MM.1S (cell line): Measurements from ENCODE around the gene PCED1B.

Experiments
- DNase-seq: peaks from one replicate; pipeline ENCODE4 v3.0.0-alpha.2; 2015
- H2AFZ ChIP-seq: fragments of 300-600 bp; sonication (generic); 2 replicates; pipeline ENCODE4 v1.6.0; 2016; ENCODE audit warnings: antibody characterized with exemption, low read length
- H3F3A ChIP-seq: fragments of 300-600 bp; sonication (generic); 2 replicates; pipeline ENCODE4 v1.6.1; 2016; ENCODE audit warnings: mild to moderate bottlenecking, antibody characterized with exemption, low read length, moderate library complexity, mixed read lengths; ENCODE audit not compliant: insufficient read depth
- H3K27ac ChIP-seq: fragments of 300-600 bp; sonication (generic); 2 replicates; pipeline ENCODE4 v1.5.1; 2016; ENCODE audit warnings: mild to moderate bottlenecking, low read length
- H3K27me3 ChIP-seq: fragments of 300-600 bp; sonication (generic); replicated peaks from 2 replicates; pipeline ENCODE4 v1.6.0; 2016; ENCODE audit warnings: low read length; ENCODE audit not compliant: insufficient read depth
- H3K36me3 ChIP-seq: fragments of 300-600 bp; sonication (generic); replicated peaks from 2 replicates; pipeline ENCODE4 v1.6.1; 2016; ENCODE audit warnings: mild to moderate bottlenecking, low read length, mixed read lengths; ENCODE audit not compliant: insufficient read depth
- H3K4me1 ChIP-seq: fragments of 300-600 bp; sonication (generic); 2 replicates; pipeline ENCODE4 v1.6.1; 2016; ENCODE audit warnings: low read length, mixed read lengths
- H3K4me2 ChIP-seq: fragments of 300-600 bp; sonication (generic); 2 replicates; pipeline ENCODE4 v1.6.0; 2016; ENCODE audit warnings: low read depth, low read length
- H3K4me3 ChIP-seq: fragments of 300-600 bp; sonication (generic); 2 replicates; pipeline ENCODE4 v1.5.1; 2016; ENCODE audit warnings: low read length, mixed read lengths
- H3K79me2 ChIP-seq: fragments of 300-600 bp; sonication (generic); 2 replicates; pipeline ENCODE4 v1.6.1; 2016; ENCODE audit warnings: mixed run types, low read length, mixed read lengths
- H3K9ac ChIP-seq: fragments of 300-600 bp; sonication (generic); 2 replicates; pipeline ENCODE4 v1.6.1; 2016; ENCODE audit warnings: low read length, mixed read lengths
- H3K9me2 ChIP-seq: fragments of 300-600 bp; sonication (generic); replicated peaks from 2 replicates; pipeline ENCODE4 v1.6.1; 2016; ENCODE audit warnings: mild to moderate bottlenecking, low read length, mixed read lengths; ENCODE audit not compliant: insufficient read depth
- H3K9me3 ChIP-seq: fragments of 300-600 bp; sonication (generic); replicated peaks from 2 replicates; pipeline ENCODE4 v1.6.1; 2016; ENCODE audit warnings: mild to moderate bottlenecking, low read length, mixed read lengths; ENCODE audit not compliant: insufficient read depth
- H4K20me1 ChIP-seq: fragments of 300-600 bp; sonication (generic); 2 replicates; pipeline ENCODE4 v1.6.1; 2016; ENCODE audit warnings: mild to moderate bottlenecking, low read length, moderate library complexity, mixed read lengths; ENCODE audit not compliant: insufficient read depth
- EZH2 ChIP-seq: fragments of 300-600 bp; sonication (generic); optimal IDR thresholded peaks from 2 replicates; pipeline ENCODE3; 2017; ENCODE audit warnings: low read depth, mild to moderate bottlenecking, antibody characterized with exemption, low read length, mixed read lengths
- EZH2phosphoT487 ChIP-seq: fragments of 300-600 bp; sonication (generic); IDR thresholded peaks from 2 replicates; pipeline ENCODE4 v1.6.1; 2018; ENCODE audit warnings: antibody characterized with exemption, low read length
- TF ChIP-seq, protein P1 (sequence below): fragments of 300-600 bp; sonication (generic); IDR thresholded peaks from 2 replicates; pipeline ENCODE4 v1.5.1; 2016; ENCODE audit warnings: antibody characterized with exemption, low read length, mixed read lengths

Gene PCED1B

DNA sequence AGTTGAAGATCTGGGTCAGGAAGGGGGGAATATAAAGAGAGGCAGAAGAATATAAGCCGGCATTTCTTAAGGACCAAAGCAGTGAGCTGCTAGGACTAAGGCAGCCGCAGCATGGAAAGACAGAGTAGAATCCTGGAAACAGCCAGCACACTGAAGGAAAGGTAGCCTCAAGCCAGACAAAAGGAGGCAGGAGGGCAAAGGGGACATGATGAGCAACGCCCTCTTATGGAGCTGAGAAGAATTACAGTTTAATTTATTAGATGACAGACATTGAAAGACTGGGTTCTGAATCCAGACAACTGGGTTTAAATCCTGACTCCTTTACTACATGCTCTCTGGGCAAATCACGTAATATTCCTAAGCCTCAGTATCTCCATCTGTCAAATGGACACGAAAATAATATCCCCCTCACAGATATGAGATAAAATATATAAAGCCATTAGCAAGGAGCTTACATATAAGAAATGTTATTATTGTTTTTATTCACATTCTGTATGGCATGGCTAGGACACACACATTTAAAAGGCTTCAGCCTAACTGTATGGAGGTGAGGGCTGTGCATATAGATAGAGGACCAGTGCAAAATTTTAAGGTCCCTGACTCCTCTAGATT, 8.1 kb upstream of the PCED1B start:
- Histone ChIP-seq H3K4me2 (no peak overlapping the region), H4K20me1 (no peaks in the 10 kb centered on the region), H3K9me2 (no peaks in the 10 kb centered on the region), H3K4me3 (no peak overlapping the region), H3F3A (no peaks in the 10 kb centered on the region), H2AFZ (no peak overlapping the region), H3K79me2 (no peaks in the 10 kb centered on the region), H3K27ac (no peak overlapping the region), H3K9me3 (no peaks in the 10 kb centered on the region), H3K9ac (no peak overlapping the region), H3K36me3 (no peaks in the 10 kb centered on the region), H3K27me3 (no peaks in the 10 kb centered on the region), H3K4me1 (no peaks in the 10 kb centered on the region)
- peak; percentile 29 for DNase-seq
- TF ChIP-seq EZH2phosphoT487 (no peak), EZH2 (no peak)
- TF ChIP-seq, protein P1, sequence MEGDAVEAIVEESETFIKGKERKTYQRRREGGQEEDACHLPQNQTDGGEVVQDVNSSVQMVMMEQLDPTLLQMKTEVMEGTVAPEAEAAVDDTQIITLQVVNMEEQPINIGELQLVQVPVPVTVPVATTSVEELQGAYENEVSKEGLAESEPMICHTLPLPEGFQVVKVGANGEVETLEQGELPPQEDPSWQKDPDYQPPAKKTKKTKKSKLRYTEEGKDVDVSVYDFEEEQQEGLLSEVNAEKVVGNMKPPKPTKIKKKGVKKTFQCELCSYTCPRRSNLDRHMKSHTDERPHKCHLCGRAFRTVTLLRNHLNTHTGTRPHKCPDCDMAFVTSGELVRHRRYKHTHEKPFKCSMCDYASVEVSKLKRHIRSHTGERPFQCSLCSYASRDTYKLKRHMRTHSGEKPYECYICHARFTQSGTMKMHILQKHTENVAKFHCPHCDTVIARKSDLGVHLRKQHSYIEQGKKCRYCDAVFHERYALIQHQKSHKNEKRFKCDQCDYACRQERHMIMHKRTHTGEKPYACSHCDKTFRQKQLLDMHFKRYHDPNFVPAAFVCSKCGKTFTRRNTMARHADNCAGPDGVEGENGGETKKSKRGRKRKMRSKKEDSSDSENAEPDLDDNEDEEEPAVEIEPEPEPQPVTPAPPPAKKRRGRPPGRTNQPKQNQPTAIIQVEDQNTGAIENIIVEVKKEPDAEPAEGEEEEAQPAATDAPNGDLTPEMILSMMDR: peak; percentile 46

DNA sequence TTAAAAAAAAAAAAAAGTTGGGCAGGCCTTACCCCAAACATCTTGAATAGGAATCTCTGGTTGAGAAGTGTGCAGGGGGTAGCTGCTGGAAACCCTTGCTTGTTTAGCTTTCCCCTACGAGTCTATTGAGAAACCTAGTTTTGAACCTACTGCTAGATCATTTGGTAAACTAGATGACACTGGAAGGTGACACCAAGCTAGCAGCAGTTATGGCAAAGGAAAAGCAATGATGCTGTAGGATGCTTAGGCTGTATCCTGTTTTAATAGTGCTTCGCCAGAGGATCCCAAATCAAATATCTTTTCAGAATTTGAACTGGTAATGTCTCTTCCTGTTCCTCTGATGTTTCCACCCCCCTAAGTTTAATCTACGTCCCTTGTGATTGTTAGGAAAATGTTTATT, 5.5 kb upstream of the PCED1B start:
- Histone ChIP-seq H3K27ac (no peak overlapping the region), H4K20me1 (no peaks in the 10 kb centered on the region), H2AFZ (no peak overlapping the region), H3K36me3 (no peaks in the 10 kb centered on the region), H3K79me2 (no peaks in the 10 kb centered on the region), H3K4me1 (no peaks in the 10 kb centered on the region), H3K9me2 (no peaks in the 10 kb centered on the region), H3F3A (no peaks in the 10 kb centered on the region), H3K9me3 (no peaks in the 10 kb centered on the region), H3K27me3 (no peaks in the 10 kb centered on the region; the same call in 1 of the 2 replicates), H3K4me3 (no peak overlapping the region), H3K4me2 (no peak overlapping the region), H3K9ac (no peak overlapping the region)
- TF ChIP-seq EZH2phosphoT487: no peak
- TF ChIP-seq, protein P1: no peak
- DNase-seq: no peak

DNA sequence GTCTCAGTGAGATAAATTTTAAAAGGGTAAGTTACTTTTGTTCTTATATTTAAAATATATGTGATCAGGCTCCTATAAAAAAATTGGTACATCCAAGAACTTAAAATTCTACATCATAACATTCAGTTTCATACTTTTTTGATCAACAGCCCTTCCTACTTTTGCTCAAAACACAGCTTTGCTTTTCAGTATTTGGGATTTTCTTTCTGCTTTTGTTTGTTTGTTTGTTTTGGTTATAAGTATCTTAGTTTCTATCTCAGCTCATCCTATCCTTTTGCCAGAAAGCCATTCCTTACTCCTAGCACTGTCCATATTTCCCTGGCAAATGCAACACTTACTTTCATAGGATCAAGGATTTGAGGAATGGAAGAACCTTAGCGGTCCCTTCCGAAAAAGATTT, 4.7 kb upstream of the PCED1B start:
- no peaks in the 10 kb centered on the region for H3K4me1 ChIP-seq
- no peaks in the 10 kb centered on the region for H4K20me1 ChIP-seq
- no peak overlapping the region for H3K27ac ChIP-seq
- H2AFZ ChIP-seq: no peak overlapping the region
- no peaks in the 10 kb centered on the region for H3F3A ChIP-seq
- H3K36me3 ChIP-seq: no peaks in the 10 kb centered on the region
- no peak for TF ChIP-seq EZH2
- TF ChIP-seq, protein P1: no peak
- TF ChIP-seq EZH2phosphoT487: no peak
- H3K79me2 ChIP-seq: no peaks in the 10 kb centered on the region
- DNase-seq: no peak
- H3K9me3 ChIP-seq: no peaks in the 10 kb centered on the region
- H3K4me3 ChIP-seq: no peak overlapping the region
- no peak overlapping the region for H3K9ac ChIP-seq
- no peaks in the 10 kb centered on the region; the same call in 1 of the 2 replicates for H3K27me3 ChIP-seq
- H3K9me2 ChIP-seq: no peaks in the 10 kb centered on the region
- H3K4me2 ChIP-seq: no peak overlapping the region
